Activated T-helper 1 cell treated with anti-CD3 and anti-CD28 coated beads, Interleukin-2, amount 50 U/mL, for 16 hours (primary cell): ENCODE measurements around the gene ADGRG4.
"Not testable (repeated sequence)": the region's sequence is repeated elsewhere in the genome, so short reads cannot be mapped to it uniquely, and the experiment has no call there.

Experiments
- DNase-seq, 2 donors: peaks; one replicate each; pipeline ENCODE4 v3.0.0-alpha.2; 2020; ENCODE audit warnings: low read depth in 1 of 2, low spot score in 1 of 2

ADGRG4 gene

GRCh38 chrX:136386826-136387225, 86.1 kb downstream of the ADGRG4 start:
- no peak for DNase-seq

- DNase-seq: no peak
Measured at GRCh38 chrX:136387951-136388502, 87.3 kb downstream of the ADGRG4 start.

GRCh38 chrX:136390921-136391320, 90.2 kb downstream of the ADGRG4 start:
- DNase-seq: no peak

GRCh38 chrX:136395271-136395670, 94.5 kb downstream of the ADGRG4 start:
- DNase-seq: no peak

GRCh38 chrX:136397001-136397400, 96.2 kb downstream of the ADGRG4 start:
- DNase-seq: no peak

- no peak for DNase-seq
Measured at GRCh38 chrX:136405126-136405525, 104.4 kb downstream of the ADGRG4 start.

- DNase-seq: no peak
Measured at GRCh38 chrX:136417806-136418205, 117.0 kb downstream of the ADGRG4 start.

- no peak for DNase-seq
Measured at GRCh38 chrX:136421338-136421737, 120.6 kb downstream of the ADGRG4 start.

GRCh38 chrX:136423724-136424123, 123.0 kb downstream of the ADGRG4 start:
- no peak for DNase-seq

GRCh38 chrX:136425996-136426395, 125.2 kb downstream of the ADGRG4 start:
- no peak for DNase-seq

GRCh38 chrX:136431625-136432024, 130.9 kb downstream of the ADGRG4 start:
- DNase-seq: no peak

GRCh38 chrX:136437774-136438173, 137.0 kb downstream of the ADGRG4 start:
- DNase-seq: no peak

- DNase-seq: no peak
Measured at GRCh38 chrX:136438192-136438591, 137.4 kb downstream of the ADGRG4 start.

- DNase-seq: not testable (repeated sequence)
Measured at GRCh38 chrX:136445674-136446073, 144.9 kb downstream of the ADGRG4 start.

GRCh38 chrX:136446208-136446607, 145.4 kb downstream of the ADGRG4 start:
- no peak for DNase-seq

GRCh38 chrX:136447308-136447707, 146.5 kb downstream of the ADGRG4 start:
- DNase-seq: no peak

- no peak for DNase-seq
Measured at GRCh38 chrX:136447968-136448367, 147.2 kb downstream of the ADGRG4 start.

- DNase-seq: no peak
Measured at GRCh38 chrX:136450050-136450830, 149.5 kb downstream of the ADGRG4 start.

GRCh38 chrX:136452614-136453013, 151.9 kb downstream of the ADGRG4 start:
- no peak for DNase-seq

- DNase-seq: no peak
Measured at GRCh38 chrX:136453114-136453513, 152.4 kb downstream of the ADGRG4 start.

GRCh38 chrX:136453771-136454170, 153.0 kb downstream of the ADGRG4 start:
- DNase-seq: no peak

GRCh38 chrX:136456133-136456532, 155.4 kb downstream of the ADGRG4 start:
- no peak for DNase-seq
